Psoas muscle (tissue), 8 donors: ENCODE results near the gene UMAD1. TPM values are rescaled to one million over a fixed set of nuclear protein-coding genes. Genes with fewer than 3 reads are reported as not detected.

Experiments used
- ATAC-seq, 4 donors: fragments of 200-7000 bp; cut with Tn5 transposase; one replicate each; pipeline ENCODE4 v1.9.1; 2020; ENCODE audit warnings: moderate library complexity in 3 of 4, mild to moderate bottlenecking in 2 of 4
- DNase-seq, 2 donors: peaks; one replicate each; pipeline ENCODE4 v3.0.0-alpha.2; 2020
- H3K27ac ChIP-seq: fragments of 200-600 bp; one replicate; pipeline ENCODE4 v1.8.0; 2022
- H3K27me3 ChIP-seq, 3 donors: fragments of 200-600 bp in 1 of 3; one replicate each; pipeline versions ENCODE4 v1.6.1 to v1.8.0; 2013 to 2022; ENCODE audit warnings: low read length in 2 of 3, mild to moderate bottlenecking in 2 of 3, moderate library complexity in 1 of 3; ENCODE audit not compliant: insufficient read depth in 3 of 3
- H3K36me3 ChIP-seq, 2 donors: fragments of 200-600 bp in 1 of 2; one replicate each; pipeline versions ENCODE4 v1.6.1 to v1.8.0; 2013 to 2022; ENCODE audit warnings: low read depth in 1 of 2, mild to moderate bottlenecking in 1 of 2, moderate library complexity in 1 of 2; ENCODE audit not compliant: insufficient read depth in 1 of 2
- H3K4me1 ChIP-seq: fragments of 200-600 bp; one replicate; pipeline ENCODE4 v1.8.0; 2022
- H3K4me3 ChIP-seq: fragments of 200-600 bp; one replicate; pipeline ENCODE4 v1.8.0; 2022; ENCODE audit warnings: mild to moderate bottlenecking
- H3K9me3 ChIP-seq: fragments of 200-600 bp; one replicate; pipeline ENCODE4 v1.8.0; 2022
- CTCF ChIP-seq: fragments of 200-600 bp; IDR thresholded peaks from one replicate; pipeline ENCODE4 v1.8.0; 2022; ENCODE audit warnings: antibody characterized with exemption
- WGBS, 3 donors: extraction: QIAGEN DNeasy Blood & Tissue Kit; methylation state at CpG; one replicate each; pipeline versions ENCODE4 v1.1.6 to v1.1.7; 2013; 5-methylcytosine and 5-hydroxymethylcytosine counted together
- intact Hi-C, 2 donors: fragments of 100-400 bp; cut with DNase I; formaldehyde crosslinking; loops; one replicate each; pipeline versions ENCODE4 v1.11.0 to v1.14.2; 2022
- polyA plus RNA-seq, 3 donors: library from polyadenylated mRNA; stranded (reverse); fragments of 200-250 nt; gene quantifications; one replicate each; pipeline ENCODE4 v1.2.3, GENCODE V29; 2013
- total RNA-seq, 4 donors: library from RNA; stranded (reverse); fragmentation: NEBNext Ultra II Directional in 2 of 4; extraction: Animal tissue kit (Norgen Biotek cat#: 25700) in 2 of 4; gene quantifications; one replicate each; pipeline versions ENCODE4 v1.2.1 to v1.2.4, GENCODE V29; 2021 to 2023
- donor health status: healthy with polysubstance abuse.
- donor health status: DM: no; HTN: no; CAD: no; lungs with moderate emphysema.
- donor health status: Bipolar disorder and iron deficiency.
- donor health status: healthy.
- donor health status: DM: yes; HTN: yes; CAD: no.
- donor health status: DM: no; HTN: no; CAD: no.
- donor health status: DM: no; HTN: no; CAD: no.
- donor health status: DM: yes; HTN: yes; CAD: no.

UMAD1 gene
- total and polyA plus RNA-seq, 7 donors = 6.2 to 19.1 (median 12.3) TPM

DNA sequence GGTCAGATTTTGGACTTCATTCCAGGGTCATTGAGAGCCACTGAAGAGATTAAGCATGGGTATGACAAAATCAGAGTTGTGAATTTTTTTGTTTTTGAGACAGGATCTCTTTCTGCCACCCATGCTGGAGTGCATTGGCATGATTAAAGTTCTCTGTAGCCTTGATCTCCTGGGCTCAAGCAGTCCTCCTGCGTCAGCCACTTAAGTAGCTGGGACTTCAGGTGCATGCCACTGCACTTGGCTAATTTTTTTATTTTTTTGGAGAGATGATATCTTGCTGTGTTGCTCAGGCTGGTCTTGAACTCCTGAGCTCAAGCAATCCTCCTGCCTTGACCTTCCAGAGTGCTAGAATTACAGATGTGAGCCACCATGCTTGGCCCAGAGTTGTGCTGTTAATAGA, 275.5 kb downstream of the UMAD1 start:
- intact Hi-C loops = no loop called here
- Histone ChIP-seq H3K36me3 (no peaks in the 10 kb centered on the region), H3K27me3 (no peaks in the 10 kb centered on the region), H3K4me3 (no peak overlapping the region), H3K4me1 (peaks cover 16% of the 10 kb centered on the region), H3K9me3 (no peaks in the 10 kb centered on the region), H3K27ac (no peak overlapping the region)
- TF ChIP-seq CTCF = no peak
- DNase-seq = no peak
- WGBS, 3 donors = 57 to 98% (median 97%) methylated on average over 1 of the region's 1 CpG
- no peak for ATAC-seq

DNA sequence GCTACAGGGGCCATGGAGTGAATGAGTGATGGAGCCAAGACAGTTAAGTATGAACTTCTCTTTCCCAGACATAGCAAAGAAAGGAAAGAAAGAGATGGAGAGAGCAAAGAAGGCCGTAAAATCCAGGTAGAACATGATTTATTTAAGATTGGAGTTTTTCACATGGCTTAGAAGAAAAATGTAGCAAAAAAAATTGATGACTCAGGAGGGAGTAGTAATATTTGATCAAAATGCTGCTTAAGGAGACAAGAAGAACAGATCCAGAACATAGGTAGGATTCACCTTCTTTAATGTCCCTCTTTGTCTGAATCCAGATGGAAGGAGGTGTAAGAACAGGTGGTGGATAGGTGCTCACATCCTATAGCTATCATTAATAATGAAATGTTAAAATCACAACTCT, 277.0 kb downstream of the UMAD1 start:
- DNase-seq (no peak), ATAC-seq (no peak)
- intact Hi-C loops = no loop called here
- no peaks in the 10 kb centered on the region for H3K36me3 ChIP-seq
- peaks cover 15% of the 10 kb centered on the region for H3K4me1 ChIP-seq
- H3K9me3 ChIP-seq = no peaks in the 10 kb centered on the region
- WGBS, 3 donors = 95 to 100% (median 97%) methylated on average over 1 of the region's 1 CpG
- H3K4me3 ChIP-seq = no peak overlapping the region
- no peak overlapping the region for H3K27ac ChIP-seq
- TF ChIP-seq CTCF = no peak
- H3K27me3 ChIP-seq = no peaks in the 10 kb centered on the region

- DNase-seq (no peak), ATAC-seq (no peak)
- no peak overlapping the region for H3K27ac ChIP-seq
- H3K9me3 ChIP-seq = no peaks in the 10 kb centered on the region
- H3K4me1 ChIP-seq = peaks cover 6% of the 10 kb centered on the region
- no peak for TF ChIP-seq CTCF
- no peak overlapping the region for H3K4me3 ChIP-seq
- H3K27me3 ChIP-seq = no peaks in the 10 kb centered on the region
- intact Hi-C loops = no loop called here
- H3K36me3 ChIP-seq = no peaks in the 10 kb centered on the region
Observed at GRCh38 chr7:7918736-7919448, 278.3 kb downstream of the UMAD1 start.

GRCh38 chr7:7919449-7919945, 278.9 kb downstream of the UMAD1 start:
- DNase-seq = no peak
- Histone ChIP-seq H3K4me3 (no peak overlapping the region), H3K36me3 (no peaks in the 10 kb centered on the region), H3K4me1 (peaks cover under 1% of the 10 kb centered on the region), H3K9me3 (no peaks in the 10 kb centered on the region), H3K27ac (no peak overlapping the region), H3K27me3 (no peaks in the 10 kb centered on the region)
- 46 to 74% (median 50%) methylated on average over 2 of the region's 2 CpGs for WGBS, 3 donors
- no peak for TF ChIP-seq CTCF
- intact Hi-C loops = no loop called here
- no peak for ATAC-seq

DNA sequence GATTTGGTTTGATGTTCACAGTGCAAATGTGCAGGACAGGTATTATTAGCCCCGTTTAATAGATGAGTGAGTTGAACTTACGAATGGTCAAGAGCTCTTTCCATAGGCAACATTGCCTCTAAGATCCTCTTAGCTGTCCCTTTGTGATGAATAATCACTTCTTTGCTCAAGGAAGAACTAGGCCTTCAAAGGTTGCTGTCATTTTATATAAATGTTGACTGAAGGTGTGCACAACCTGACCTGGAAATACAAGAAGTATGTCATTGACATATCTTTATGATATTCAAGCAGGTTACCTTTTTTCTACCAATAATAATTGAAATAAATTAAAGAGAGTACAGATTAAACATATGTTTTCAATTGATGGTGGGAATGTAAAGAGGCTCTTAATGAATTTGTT, 279.5 kb downstream of the UMAD1 start:
- Histone ChIP-seq H3K36me3 (no peaks in the 10 kb centered on the region), H3K9me3 (no peaks in the 10 kb centered on the region), H3K27ac (no peak overlapping the region), H3K4me1 (no peaks in the 10 kb centered on the region), H3K27me3 (no peaks in the 10 kb centered on the region), H3K4me3 (no peak overlapping the region)
- intact Hi-C loops = no loop called here
- DNase-seq = no peak
- no peak for TF ChIP-seq CTCF
- WGBS, 3 donors = 46 to 74% (median 74%) methylated on average over 2 of the region's 2 CpGs
- no peak for ATAC-seq
